IPS-18c (cell line): ENCODE results near the gene CHAF1A.

Experiments
- H3K4me3 ChIP-seq: 2 replicates; pipeline ENCODE4 v1.7.0; 2013; ENCODE audit warnings: low read depth, mild to moderate bottlenecking, low read length, moderate library complexity; ENCODE audit not compliant: insufficient read depth
- H3K9me3 ChIP-seq: one replicate; pipeline ENCODE4 v1.6.1; 2013; ENCODE audit warnings: mild to moderate bottlenecking, low read length, moderate library complexity; ENCODE audit not compliant: control insufficient read depth, insufficient read depth

CHAF1A gene

DNA sequence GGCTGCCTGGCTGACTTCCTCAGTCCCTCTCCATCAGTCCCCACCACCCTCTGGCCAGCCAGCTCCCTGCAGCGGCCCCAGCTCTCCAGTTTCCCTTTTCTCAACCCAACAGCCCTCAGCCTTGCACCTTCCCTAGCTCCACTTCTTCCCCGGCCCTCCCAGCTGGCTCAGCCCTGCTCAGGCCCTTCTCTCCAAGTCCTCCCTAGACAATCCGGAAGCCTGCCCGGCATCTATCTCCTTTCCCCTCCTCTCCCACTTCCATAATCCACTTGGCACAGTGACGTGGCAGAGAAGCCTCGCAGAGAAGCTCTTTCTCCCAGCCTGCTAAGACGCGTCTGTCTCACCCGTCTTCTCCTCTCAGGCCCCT, 54.0 kb downstream of the CHAF1A start:
- peaks cover 2% of the 10 kb centered on the region for H3K9me3 ChIP-seq
- H3K4me3 ChIP-seq = peak overlapping the region; percentile 65

GRCh38 chr19:4456843-4457653, 54.6 kb downstream of the CHAF1A start:
- Histone ChIP-seq H3K9me3 (peaks cover 2% of the 10 kb centered on the region), H3K4me3 (peak overlapping the region; percentile 71)

DNA sequence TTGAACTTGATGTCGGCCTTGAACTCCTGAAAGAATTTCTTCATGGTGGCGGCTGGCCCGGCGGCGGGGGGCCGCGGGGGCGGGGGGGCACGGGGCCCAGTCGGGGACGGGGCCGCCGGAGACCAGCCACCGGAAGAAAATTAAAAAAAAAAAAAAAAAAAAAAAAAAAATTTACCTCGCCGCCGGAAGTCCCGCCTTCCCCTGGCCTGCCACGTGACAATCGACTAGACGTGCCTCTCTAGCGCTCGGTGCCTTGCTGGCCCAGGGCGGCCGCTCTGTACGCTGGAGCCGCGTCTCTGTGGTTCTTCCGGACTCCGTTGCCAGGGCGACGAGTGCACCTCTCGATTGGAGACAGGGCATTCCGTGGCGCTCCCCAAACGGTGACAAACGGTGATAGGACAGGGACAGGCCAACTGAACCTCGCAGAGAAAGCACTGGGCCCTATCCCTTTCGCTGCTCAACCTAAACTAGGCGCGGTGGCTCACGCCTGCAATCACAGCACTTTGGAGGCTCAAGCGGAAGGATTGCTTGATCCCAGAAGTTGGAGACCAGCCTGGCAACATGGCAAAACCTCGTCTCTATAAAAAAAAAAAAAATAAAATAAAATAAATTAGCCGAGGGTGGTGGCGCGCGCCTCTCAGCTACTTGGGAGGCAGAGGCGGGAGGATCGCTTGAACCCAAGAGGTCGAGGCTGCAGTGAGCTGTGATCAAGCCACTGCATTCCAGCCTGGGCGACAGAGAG, 55.4 kb downstream of the CHAF1A start, which contains the start of gene UBXN6:
Gene UBXN6, minus strand, starts transcription at position 141 of the 742 bp plus-strand sequence. Its CDS starts 97 bp downstream, at position 44.
- Histone ChIP-seq H3K4me3 (peak within 1 kb of the TSS; percentile 71), H3K9me3 (peaks cover 2% of the 10 kb centered on the region)

- Histone ChIP-seq H3K9me3 (no peaks in the 10 kb centered on the region), H3K4me3 (no peak overlapping the region)
Measured at GRCh38 chr19:4464815-4465581, 62.6 kb downstream of the CHAF1A start.

GRCh38 chr19:4467835-4468234, 65.4 kb downstream of the CHAF1A start:
- Histone ChIP-seq H3K4me3 (no peak overlapping the region), H3K9me3 (no peaks in the 10 kb centered on the region)

DNA sequence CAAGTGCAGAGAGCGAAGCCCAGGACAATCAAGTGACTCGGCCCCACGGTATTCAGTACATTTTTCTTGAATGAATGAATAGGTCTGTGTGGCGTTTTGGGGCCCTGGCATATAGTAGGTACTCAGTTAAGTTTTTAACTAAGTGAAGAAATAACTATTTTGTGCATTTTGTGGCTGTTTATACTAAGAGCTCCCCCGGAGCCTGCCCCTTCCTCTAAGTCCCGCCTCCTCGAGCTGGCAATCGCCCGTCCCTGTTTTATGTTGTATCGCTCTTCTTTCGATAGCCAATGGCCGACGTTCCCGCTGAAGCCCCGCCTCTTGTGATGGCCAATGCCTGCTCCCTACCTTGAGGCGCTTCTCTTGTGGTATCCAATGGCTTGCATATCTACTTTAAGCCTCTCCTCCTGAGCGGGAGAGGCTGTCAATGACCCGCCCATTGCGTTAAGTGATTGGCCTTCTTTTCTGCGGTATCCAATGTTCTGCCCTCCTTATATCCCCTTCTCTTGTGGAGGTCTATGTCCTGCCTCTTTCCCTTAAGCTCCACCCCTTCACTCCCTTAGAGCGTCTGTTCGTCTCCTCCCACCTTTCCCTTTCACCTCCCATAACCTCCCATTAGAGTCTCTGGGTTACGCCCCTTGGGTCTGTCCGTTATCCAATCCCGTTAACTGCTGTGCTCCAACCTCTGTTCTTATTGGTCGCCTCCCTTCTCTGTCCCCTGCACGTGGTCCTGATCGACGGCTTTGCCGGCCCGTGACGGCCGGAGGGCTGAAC, 69.1 kb downstream of the CHAF1A start:
- Histone ChIP-seq H3K4me3 (peak overlapping the region; percentile 66), H3K9me3 (no peaks in the 10 kb centered on the region)

- no peaks in the 10 kb centered on the region for H3K9me3 ChIP-seq
- peak within 1 kb of the TSS; percentile 76 for H3K4me3 ChIP-seq
Measured at GRCh38 chr19:4472174-4472974, 69.9 kb downstream of the CHAF1A start, which contains the start of gene HDGFL2. HDGFL2 (plus strand) TSS chr19:4472297; CDS start chr19:4472351, 54 bp downstream.

DNA sequence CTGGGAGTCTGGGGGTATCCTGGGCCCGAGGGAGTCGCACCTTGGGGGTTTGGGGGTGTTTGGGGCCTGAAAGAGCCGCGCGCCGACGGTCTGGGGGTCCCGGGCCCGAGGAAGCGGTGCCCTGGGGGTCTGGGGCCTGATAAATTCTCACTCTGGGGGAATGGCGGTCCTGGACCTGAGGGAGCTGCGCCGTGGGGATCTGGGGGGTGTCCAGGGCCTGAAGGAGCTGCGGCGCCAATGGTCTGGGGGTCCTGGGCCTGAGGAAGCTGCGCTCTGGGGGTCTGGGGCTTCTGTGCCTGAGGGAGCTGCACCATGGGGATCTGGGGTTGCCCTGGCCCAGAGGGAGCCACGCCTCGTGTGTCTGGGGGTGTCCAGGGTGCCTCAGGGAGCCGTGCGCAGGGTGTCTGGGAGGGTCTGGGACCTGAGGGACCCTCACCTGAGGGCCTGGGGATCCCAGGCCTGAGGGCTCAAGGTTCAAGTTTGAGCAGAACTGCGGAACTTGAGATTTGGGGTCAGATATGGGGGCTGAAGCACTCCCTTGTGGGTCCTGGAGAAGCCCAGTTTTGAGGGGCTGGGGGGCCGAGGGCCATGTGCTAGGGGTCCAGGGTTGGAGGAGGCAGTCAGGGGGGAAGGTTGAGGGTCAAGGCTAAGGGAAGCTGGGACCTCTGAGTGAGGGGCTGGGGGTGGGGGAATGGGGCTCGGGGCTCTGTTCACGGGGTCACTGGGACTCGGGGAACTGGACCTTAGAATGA, 70.7 kb downstream of the CHAF1A start:
- Histone ChIP-seq H3K9me3 (no peaks in the 10 kb centered on the region), H3K4me3 (peak overlapping the region; percentile 76)

- H3K9me3 ChIP-seq = no peaks in the 10 kb centered on the region
- H3K4me3 ChIP-seq = peak overlapping the region; percentile 65
Measured at GRCh38 chr19:4473763-4474513, 71.5 kb downstream of the CHAF1A start.

DNA sequence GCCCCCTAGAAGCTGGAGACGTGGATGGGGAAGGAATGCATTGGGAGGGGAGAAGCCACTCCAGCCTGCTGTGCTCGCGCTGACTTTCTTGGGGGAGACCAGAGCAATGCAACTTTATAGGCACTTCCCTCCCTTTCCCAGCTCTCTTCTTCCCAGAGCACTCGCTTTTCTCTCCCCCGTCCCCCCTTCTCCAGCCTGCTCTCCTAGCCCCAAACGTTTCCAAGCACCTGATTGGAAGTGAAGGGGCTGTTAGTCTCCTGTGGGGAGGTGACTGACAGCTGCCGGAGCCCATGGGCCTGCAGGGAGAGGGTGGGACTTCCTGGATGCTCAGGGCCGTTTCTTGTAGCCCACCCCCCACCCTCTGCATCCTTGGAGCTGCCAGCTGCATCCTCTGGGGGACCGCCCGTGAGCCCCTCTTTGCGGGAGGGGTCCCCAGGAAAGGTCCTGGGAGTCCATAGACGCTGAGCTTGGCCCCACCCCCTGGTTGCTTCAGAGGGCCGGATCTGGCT, 72.1 kb downstream of the CHAF1A start:
- Histone ChIP-seq H3K9me3 (no peaks in the 10 kb centered on the region), H3K4me3 (peak overlapping the region; percentile 65)

GRCh38 chr19:4477034-4477801, 74.8 kb downstream of the CHAF1A start:
- no peaks in the 10 kb centered on the region for H3K9me3 ChIP-seq
- no peak overlapping the region for H3K4me3 ChIP-seq

GRCh38 chr19:4482721-4483364, 80.4 kb downstream of the CHAF1A start:
- no peak overlapping the region for H3K4me3 ChIP-seq

GRCh38 chr19:4483385-4483784, 80.9 kb downstream of the CHAF1A start:
- H3K9me3 ChIP-seq = no peaks in the 10 kb centered on the region
- no peak overlapping the region for H3K4me3 ChIP-seq

More at GRCh38 chr19:4482721-4483364, 80.4 kb downstream of the CHAF1A start:
- H3K9me3 ChIP-seq = no peaks in the 10 kb centered on the region

- no peak overlapping the region for H3K4me3 ChIP-seq
- H3K9me3 ChIP-seq = no peaks in the 10 kb centered on the region
Measured at GRCh38 chr19:4487572-4487971, 85.1 kb downstream of the CHAF1A start.
